ENCODE results near the gene ADGRB2.

ADGRB2 gene

GRCh38 chr1:31694069-31694963, 69.8 kb downstream of the ADGRB2 start:
- H3K36me3 ChIP-seq, result peaks cover 3 to 94% (median 50%) of the 10 kb centered on the region in 3 donors
- peaks cover 0 to 35% (median 2%) of the 10 kb centered on the region in 4 donors for H3K4me1 ChIP-seq
- no peaks in the 10 kb centered on the region for H3K9me3 ChIP-seq
- no peak for DNase-seq
- no peak overlapping the region for H3K4me3 ChIP-seq
- TF ChIP-seq, protein P1, sequence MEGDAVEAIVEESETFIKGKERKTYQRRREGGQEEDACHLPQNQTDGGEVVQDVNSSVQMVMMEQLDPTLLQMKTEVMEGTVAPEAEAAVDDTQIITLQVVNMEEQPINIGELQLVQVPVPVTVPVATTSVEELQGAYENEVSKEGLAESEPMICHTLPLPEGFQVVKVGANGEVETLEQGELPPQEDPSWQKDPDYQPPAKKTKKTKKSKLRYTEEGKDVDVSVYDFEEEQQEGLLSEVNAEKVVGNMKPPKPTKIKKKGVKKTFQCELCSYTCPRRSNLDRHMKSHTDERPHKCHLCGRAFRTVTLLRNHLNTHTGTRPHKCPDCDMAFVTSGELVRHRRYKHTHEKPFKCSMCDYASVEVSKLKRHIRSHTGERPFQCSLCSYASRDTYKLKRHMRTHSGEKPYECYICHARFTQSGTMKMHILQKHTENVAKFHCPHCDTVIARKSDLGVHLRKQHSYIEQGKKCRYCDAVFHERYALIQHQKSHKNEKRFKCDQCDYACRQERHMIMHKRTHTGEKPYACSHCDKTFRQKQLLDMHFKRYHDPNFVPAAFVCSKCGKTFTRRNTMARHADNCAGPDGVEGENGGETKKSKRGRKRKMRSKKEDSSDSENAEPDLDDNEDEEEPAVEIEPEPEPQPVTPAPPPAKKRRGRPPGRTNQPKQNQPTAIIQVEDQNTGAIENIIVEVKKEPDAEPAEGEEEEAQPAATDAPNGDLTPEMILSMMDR (IDR thresholded peaks at IDR 0.05), result no peak
- no peaks in the 10 kb centered on the region for H3K27me3 ChIP-seq
- no peak overlapping the region for H3K27ac ChIP-seq
- intact Hi-C loops (cut with DNase I; ENCODE audit: low total_unique reads), result no loop called here

DNA sequence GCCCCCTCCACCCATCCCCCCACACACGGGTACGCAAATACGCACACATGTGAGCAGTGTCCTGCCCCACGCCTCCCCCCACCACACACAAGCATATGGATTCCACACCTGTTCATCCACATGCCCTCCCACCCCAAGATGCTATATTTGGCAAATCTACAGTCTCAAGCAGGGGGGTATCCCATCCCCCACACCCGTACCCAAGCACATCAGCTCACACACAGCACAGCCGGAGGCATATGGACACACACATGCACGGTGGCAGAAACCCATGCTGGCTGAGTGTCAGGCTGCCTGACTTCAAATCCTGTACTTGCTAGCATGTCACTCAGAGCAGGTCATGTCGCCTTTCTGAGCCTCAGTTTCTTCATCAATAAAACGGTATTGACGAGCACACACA, 70.9 kb downstream of the ADGRB2 start:
- Histone ChIP-seq H3K9me3 (no peaks in the 10 kb centered on the region), H3K4me3 (no peak overlapping the region), H3K27ac (no peak overlapping the region), H3K36me3 (peaks cover 3 to 94% (median 60%) of the 10 kb centered on the region in 3 donors), H3K27me3 (no peaks in the 10 kb centered on the region), H3K4me1 (peaks cover 0 to 27% (median 0%) of the 10 kb centered on the region in 4 donors)
- intact Hi-C loops (cut with DNase I; ENCODE audit: low total_unique reads), result no loop called here
- DNase-seq, result no peak
- TF ChIP-seq, protein P1 (IDR thresholded peaks at IDR 0.05), result no peak

- Histone ChIP-seq H3K27ac (peak overlapping the region in 1 of 2 donors; percentile 16), H3K4me3 (no peak overlapping the region), H3K27me3 (no peaks in the 10 kb centered on the region), H3K9me3 (no peaks in the 10 kb centered on the region), H3K36me3 (peaks cover 3 to 90% (median 51%) of the 10 kb centered on the region in 3 donors), H3K4me1 (peaks cover 0 to 17% (median 0%) of the 10 kb centered on the region in 4 donors)
- intact Hi-C loops (cut with DNase I; ENCODE audit: low total_unique reads), result no loop called here
- TF ChIP-seq, protein P1 (IDR thresholded peaks at IDR 0.05), result no peak
- DNase-seq, result no peak
Observed at GRCh38 chr1:31691951-31692350, 72.2 kb downstream of the ADGRB2 start.

DNA sequence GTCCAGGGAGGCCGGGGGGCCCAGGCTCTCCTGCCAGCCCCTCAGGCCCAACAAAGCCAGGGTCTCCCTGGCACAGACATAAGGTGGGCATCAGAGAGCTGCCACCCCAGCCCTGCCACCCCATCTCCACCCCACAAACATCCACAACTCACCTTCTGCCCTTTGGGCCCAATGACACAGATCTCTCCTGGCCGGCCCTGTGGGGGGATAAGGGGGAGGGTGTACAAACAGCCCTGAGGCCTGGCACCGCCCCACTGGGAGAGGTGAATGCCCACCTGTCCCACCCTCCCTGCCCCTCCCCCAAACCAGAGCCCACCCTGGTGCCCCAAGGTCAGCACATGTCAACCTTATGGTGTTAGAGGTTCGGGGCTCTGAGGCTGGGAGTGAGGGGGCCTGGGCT, 72.7 kb downstream of the ADGRB2 start:
- no peak for DNase-seq
- Histone ChIP-seq H3K36me3 (peaks cover 3 to 90% (median 51%) of the 10 kb centered on the region in 3 donors), H3K4me3 (no peak overlapping the region), H3K4me1 (peaks cover 0 to 12% (median 0%) of the 10 kb centered on the region in 4 donors), H3K27me3 (no peaks in the 10 kb centered on the region), H3K9me3 (no peaks in the 10 kb centered on the region), H3K27ac (peak overlapping the region in 1 of 2 donors; percentile 16)
- TF ChIP-seq, protein P1 (IDR thresholded peaks at IDR 0.05), result no peak
- intact Hi-C loops (cut with DNase I; ENCODE audit: low total_unique reads), result no loop called here

- no peak overlapping the region for H3K4me3 ChIP-seq
- TF ChIP-seq, protein P1 (IDR thresholded peaks at IDR 0.05), result no peak
- no peak for DNase-seq
- no peaks in the 10 kb centered on the region for H3K27me3 ChIP-seq
- peaks cover 0 to 7% (median 0%) of the 10 kb centered on the region in 4 donors for H3K4me1 ChIP-seq
- no peaks in the 10 kb centered on the region for H3K9me3 ChIP-seq
- H3K36me3 ChIP-seq, result peaks cover 3 to 90% (median 48%) of the 10 kb centered on the region in 3 donors
- intact Hi-C loops (cut with DNase I; ENCODE audit: low total_unique reads), result no loop called here
- H3K27ac ChIP-seq, result no peak overlapping the region
Observed at GRCh38 chr1:31690921-31691320, 73.2 kb downstream of the ADGRB2 start.

Data from tibial artery (tissue), 4 donors.